Subcutaneous adipose tissue (tissue), 4 donors: Measurements from ENCODE around the gene EVI2B. TPM values are rescaled to one million over a fixed set of nuclear protein-coding genes. Genes with fewer than 3 reads are reported as not detected.

Source experiments
- total RNA-seq, 4 donors: library from RNA; depleted of rRNA; stranded (reverse); fragments of >200 nt; gene quantifications; one replicate each; pipeline ENCODE4 v1.1.0, GENCODE V29; 2016
- TF ChIP-seq, protein P1 (sequence below): fragments of 450-650 bp; IDR thresholded peaks from one replicate; pipeline ENCODE4 v1.5.1; 2016; ENCODE audit warnings: low read depth, mild to moderate bottlenecking, control low read depth, antibody characterized with exemption, moderate library complexity

Gene EVI2B
- total RNA-seq, 4 donors from 2014 or later = 11.7 to 115 (median 37.3) TPM

DNA sequence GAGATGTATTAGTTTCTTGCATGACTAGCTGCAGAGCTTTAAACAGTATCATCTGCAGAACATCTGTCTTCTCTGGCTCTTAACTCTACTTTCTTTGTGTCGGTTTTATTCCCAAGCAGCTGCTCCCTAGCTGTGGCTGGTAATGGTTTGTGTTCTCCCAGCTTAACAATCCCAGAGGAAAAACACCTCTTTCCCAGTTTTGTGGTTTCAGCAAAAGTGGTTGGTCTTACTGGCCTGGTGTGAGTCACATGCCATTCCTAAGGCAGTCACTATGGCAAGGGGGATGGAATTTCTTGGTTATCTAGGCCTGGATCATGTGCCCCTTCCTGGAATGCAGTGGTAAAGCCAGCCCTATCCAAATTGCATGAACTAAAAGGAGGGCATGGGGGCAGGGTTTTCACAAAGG lies 44.3 kb downstream of the EVI2B start:
- TF ChIP-seq, protein P1, sequence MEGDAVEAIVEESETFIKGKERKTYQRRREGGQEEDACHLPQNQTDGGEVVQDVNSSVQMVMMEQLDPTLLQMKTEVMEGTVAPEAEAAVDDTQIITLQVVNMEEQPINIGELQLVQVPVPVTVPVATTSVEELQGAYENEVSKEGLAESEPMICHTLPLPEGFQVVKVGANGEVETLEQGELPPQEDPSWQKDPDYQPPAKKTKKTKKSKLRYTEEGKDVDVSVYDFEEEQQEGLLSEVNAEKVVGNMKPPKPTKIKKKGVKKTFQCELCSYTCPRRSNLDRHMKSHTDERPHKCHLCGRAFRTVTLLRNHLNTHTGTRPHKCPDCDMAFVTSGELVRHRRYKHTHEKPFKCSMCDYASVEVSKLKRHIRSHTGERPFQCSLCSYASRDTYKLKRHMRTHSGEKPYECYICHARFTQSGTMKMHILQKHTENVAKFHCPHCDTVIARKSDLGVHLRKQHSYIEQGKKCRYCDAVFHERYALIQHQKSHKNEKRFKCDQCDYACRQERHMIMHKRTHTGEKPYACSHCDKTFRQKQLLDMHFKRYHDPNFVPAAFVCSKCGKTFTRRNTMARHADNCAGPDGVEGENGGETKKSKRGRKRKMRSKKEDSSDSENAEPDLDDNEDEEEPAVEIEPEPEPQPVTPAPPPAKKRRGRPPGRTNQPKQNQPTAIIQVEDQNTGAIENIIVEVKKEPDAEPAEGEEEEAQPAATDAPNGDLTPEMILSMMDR = no peak

DNA sequence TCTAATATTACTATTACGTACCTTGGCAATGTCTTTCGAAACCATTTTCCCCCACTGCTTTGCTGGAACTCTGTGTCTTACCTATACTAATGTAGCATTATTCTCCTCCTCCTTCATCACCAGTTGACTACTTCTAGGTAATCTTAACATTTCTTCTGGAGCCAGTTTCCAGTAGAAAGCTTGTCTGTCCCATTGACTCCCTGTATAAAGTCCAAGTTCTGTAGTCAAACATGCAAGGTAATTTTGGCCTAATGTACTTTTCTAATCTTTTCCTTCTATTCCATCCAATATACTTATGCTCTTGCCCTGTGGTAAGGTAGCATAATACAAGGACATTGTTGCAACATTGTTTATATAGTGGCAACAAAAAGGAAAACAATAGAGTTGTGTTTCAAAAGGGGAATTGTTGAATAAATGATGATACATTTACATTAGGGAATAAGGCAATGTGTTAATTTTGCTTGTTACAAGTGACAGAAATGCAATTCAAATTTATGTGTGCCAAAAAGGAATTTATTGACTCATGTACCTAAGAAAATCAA lies 44.7 kb downstream of the EVI2B start:
- TF ChIP-seq, protein P1 = no peak

DNA sequence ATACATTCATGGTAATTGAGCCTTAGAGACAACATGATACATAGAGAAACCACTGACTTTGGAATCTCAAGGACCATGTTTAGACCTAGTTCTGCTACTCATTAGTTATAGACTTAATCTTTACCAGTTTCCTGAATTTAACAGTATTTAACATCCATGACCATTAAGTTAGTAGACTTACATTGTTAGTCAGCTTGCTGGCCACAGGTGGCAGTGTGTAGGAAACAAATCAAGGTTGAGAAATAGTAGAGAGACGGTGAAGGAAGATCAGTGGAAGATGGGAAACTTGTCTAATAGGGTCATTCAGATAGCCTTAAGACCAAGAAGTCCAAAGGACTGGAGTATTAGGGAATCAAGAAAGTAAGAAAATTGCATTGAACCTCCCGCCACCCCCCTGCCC lies 47.8 kb downstream of the EVI2B start:
- TF ChIP-seq, protein P1 = no peak

DNA sequence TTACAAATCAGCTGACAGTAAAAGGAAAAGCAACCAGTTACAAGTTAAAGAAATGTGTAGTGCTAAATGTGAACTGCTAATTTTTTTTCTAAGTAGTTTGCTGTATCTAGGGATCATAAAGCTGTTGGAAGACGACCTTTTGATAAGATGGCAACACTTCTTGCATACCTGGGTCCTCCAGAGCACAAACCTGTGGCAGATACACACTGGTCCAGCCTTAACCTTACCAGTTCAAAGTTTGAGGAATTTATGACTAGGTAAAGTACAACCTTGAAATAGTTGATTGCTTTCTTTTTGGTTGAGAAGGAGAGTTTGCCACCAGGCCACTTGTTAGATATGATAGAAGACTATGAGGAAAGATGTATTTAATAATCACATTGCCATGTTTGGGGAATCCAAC lies 52.3 kb downstream of the EVI2B start:
- TF ChIP-seq, protein P1 = no peak

DNA sequence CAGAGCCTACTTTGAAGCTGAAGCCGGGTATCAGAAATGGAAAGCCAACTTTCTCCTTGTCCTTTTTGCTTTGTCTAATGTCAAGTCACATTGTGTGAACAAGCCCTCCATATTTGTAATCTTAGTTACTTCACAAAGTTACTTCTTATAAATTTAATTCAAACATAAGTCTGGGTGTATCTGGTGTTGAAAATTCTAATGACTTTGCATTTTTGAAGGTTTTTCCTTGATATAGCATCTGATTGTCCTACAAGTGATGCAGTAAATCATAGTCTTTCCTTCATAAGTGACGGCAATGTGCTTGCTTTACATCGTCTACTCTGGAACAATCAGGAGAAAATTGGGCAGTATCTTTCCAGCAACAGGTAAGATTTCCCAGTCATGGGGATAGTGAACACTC lies 53.7 kb downstream of the EVI2B start:
- TF ChIP-seq, protein P1 = no peak

DNA sequence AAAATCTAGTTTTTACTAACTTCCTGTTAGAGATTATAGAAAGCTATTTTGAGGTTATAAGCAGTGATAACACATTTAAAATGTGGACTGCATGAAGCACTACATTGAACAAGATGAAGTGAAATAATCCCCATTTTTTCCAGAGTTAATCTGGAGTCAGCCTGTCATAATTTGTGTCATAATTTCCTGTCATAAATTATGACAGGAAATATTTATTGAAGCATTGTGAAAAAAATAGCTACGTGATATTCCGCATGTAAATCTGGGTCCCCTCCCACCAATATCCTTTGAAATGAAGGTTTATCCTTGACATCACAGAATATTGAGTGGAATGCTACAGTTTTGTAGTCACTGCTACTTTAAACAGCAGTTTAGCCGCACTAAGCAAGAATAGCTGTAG lies 56.9 kb downstream of the EVI2B start:
- TF ChIP-seq, protein P1 = no peak

DNA sequence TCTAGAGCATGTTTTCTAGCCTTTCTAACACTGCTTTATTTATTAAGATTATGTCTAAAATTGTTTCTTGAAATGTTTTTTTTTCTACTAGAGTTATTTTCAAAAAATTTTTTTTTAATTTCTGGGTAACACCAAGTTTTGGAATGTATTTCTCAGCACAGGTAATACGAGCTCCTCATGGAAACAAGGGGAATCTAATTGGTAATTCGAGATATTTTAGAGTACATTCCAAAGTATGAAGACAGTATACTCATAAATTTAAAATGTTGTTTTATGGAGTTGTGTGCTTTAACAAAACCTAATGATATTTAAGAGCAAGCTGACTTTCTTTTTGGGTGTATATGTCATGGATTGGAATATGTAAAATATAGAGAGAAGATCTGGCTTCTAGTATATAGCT lies 59.2 kb downstream of the EVI2B start:
- TF ChIP-seq, protein P1 = no peak

Other genes with a start within 250 kb of the EVI2B start
- gene NF1, start 219.1 kb downstream of the EVI2B start, total RNA-seq = 10 to 100 TPM; 61.4 to 81.2 (median 66.6) TPM
- gene OMG, start 16.8 kb downstream of the EVI2B start, total RNA-seq = 1 to 10 TPM in 1 of 4 donors, not detected in 3; 6.5 TPM
- gene EVI2A, start 7.6 kb upstream of the EVI2B start, total RNA-seq = 100 to 1,000 TPM in 1 of 4 donors, 10 to 100 TPM in 2, 1 to 10 TPM in 1; 7.5 to 105 (median 29.4) TPM
- 1 to 10 TPM in 2 of 4 donors, under 1 TPM in 2; 0.33 to 2.0 (median 1.2) TPM for gene RAB11FIP4, start 77.6 kb upstream of the EVI2B start, total RNA-seq